OCI-LY7 (cell line): ENCODE data around the gene STXBP5. TPM values are rescaled to one million over a fixed set of nuclear protein-coding genes. Genes with fewer than 3 reads are reported as not detected.
"Not testable (repeated sequence)": the region's sequence is repeated elsewhere in the genome, so short reads cannot be mapped to it uniquely, and the experiment has no call there.

ENCODE experiments used
- BruUV-seq: library from RNA; stranded (reverse); fragments of 400-500 nt; replicated peaks from 2 replicates; lab custom pipeline; 2021; lab: Mats Ljungman, UMichigan
- CTCF ChIA-PET: fragments of 300-600 bp; sonication (Branson Sonifier 250); formaldehyde crosslinking; loops from one replicate; lab custom pipeline; 2022; ENCODE audit warnings: antibody characterized with exemption; ENCODE audit not compliant: unreplicated experiment; lab: Charles Lee
- POLR2A ChIA-PET: fragments of 300-600 bp; sonication (Branson Sonifier 250); formaldehyde crosslinking; loops from one replicate; lab custom pipeline; 2022; ENCODE audit warnings: antibody characterized with exemption; lab: Charles Lee
- DNase-seq: peaks from one replicate; pipeline ENCODE4 v3.0.0-alpha.2; 2015; ENCODE audit warnings: low spot score
- H2AFZ ChIP-seq: fragments of 200-600 bp; sonication (generic), shearing (Covaris generic); 2 replicates; pipeline ENCODE4 v1.6.1; 2014; ENCODE audit warnings: mild to moderate bottlenecking, antibody characterized with exemption, low read length, moderate library complexity
- H3K27ac ChIP-seq: fragments of 200-600 bp; sonication (generic); 2 replicates; pipeline ENCODE4 v1.5.1; 2014; ENCODE audit warnings: mixed run types, low read depth, mild to moderate bottlenecking, moderate library complexity, low read length, inconsistent platforms; ENCODE audit not compliant: poor library complexity, severe bottlenecking
- H3K36me3 ChIP-seq: fragments of 200-600 bp; sonication (generic); 2 replicates; pipeline ENCODE4 v1.6.1; 2014; ENCODE audit warnings: mild to moderate bottlenecking, antibody characterized with exemption, low read length, moderate library complexity, mixed read lengths; ENCODE audit not compliant: insufficient read depth
- H3K4me1 ChIP-seq: fragments of 200-600 bp; sonication (generic); 2 replicates; pipeline ENCODE4 v1.5.1; 2014; ENCODE audit warnings: mild to moderate bottlenecking, low read length; ENCODE audit not compliant: insufficient read depth, poor library complexity, severe bottlenecking
- H3K4me2 ChIP-seq: fragments of 200-600 bp; sonication (generic); 2 replicates; pipeline ENCODE4 v1.6.1; 2014; ENCODE audit warnings: mild to moderate bottlenecking, low read length
- H3K4me3 ChIP-seq: fragments of 200-600 bp; sonication (generic); 2 replicates; pipeline ENCODE4 v1.5.1; 2014; ENCODE audit warnings: mild to moderate bottlenecking, low read depth, low read length; ENCODE audit not compliant: poor library complexity, severe bottlenecking
- H3K79me2 ChIP-seq: fragments of 200-600 bp; sonication (generic); 2 replicates; pipeline ENCODE4 v1.6.1; 2016; ENCODE audit warnings: low read depth, mild to moderate bottlenecking, low read length, moderate library complexity, mixed read lengths; ENCODE audit not compliant: insufficient read depth
- H3K9me2 ChIP-seq: fragments of 200-600 bp; sonication (generic); 2 replicates; pipeline ENCODE4 v1.6.1; 2016; ENCODE audit warnings: mild to moderate bottlenecking, low read length, mixed read lengths; ENCODE audit not compliant: insufficient read depth
- H3K9me3 ChIP-seq: fragments of 200-600 bp; sonication (generic); 2 replicates; pipeline ENCODE4 v1.6.1; 2014; ENCODE audit warnings: mild to moderate bottlenecking, mixed run types, low read length, mixed read lengths
- H4K20me1 ChIP-seq: fragments of 200-600 bp; sonication (generic); 2 replicates; pipeline ENCODE4 v1.6.1; 2014; ENCODE audit warnings: mild to moderate bottlenecking, antibody characterized with exemption, low read length, moderate library complexity, mixed read lengths; ENCODE audit not compliant: insufficient read depth
- EZH2phosphoT487 ChIP-seq: fragments of 200-600 bp; sonication (generic); IDR thresholded peaks from 2 replicates; pipeline ENCODE4 v1.6.1; 2018; ENCODE audit warnings: low read depth, borderline replicate concordance, mild to moderate bottlenecking, mixed run types, antibody characterized with exemption, low read length, moderate library complexity, mixed read lengths
- intact Hi-C: fragments of 100-400 bp; cut with micrococcal nuclease; formaldehyde crosslinking; loops from one replicate; pipeline ENCODE4 v1.10.0; 2022; ENCODE audit not compliant: unreplicated experiment
- total RNA-seq, 2 experiments: library from RNA; depleted of rRNA in 1 of 2; stranded (reverse); fragments of >200 nt in 1 of 2; shearing (Covaris generic) in 1 of 2; gene quantifications; 2 replicates each; pipeline ENCODE4 v1.2.3, GENCODE V29; 2014 to 2022
- TF ChIP-seq, protein P1 (sequence below): fragments of 200-600 bp; sonication (generic); conservative IDR thresholded peaks from 2 replicates; pipeline ENCODE4 v1.5.1; 2014; ENCODE audit warnings: mild to moderate bottlenecking, antibody characterized with exemption, low read length, moderate library complexity, mixed read lengths

STXBP5 gene
- total RNA-seq, 2 experiments from 2014 or later: 12.3 to 15.4 TPM

DNA sequence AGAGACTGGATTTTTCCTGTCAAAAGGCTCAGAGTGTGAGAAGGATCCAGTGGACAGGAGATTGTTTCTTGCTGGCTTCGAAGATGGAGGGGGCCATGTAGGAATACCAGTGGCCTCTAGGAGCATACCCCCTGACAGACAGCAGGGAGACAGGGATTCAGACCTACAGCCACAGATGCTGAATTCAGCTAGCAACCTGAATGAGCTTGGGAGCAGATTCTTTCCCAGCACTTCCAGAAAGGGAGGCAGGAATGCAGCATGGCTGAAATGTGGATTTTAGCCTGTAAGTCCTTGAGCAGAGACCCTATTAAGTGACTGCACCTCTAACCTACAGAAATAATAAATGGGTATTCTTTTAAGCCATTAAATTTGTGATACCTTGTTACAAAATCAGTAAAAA is 44.6 kb downstream of the STXBP5 start:
- Histone ChIP-seq H3K79me2 (no peaks in the 10 kb centered on the region), H3K36me3 (no peaks in the 10 kb centered on the region; the same call in 1 of the 2 replicates), H4K20me1 (no peaks in the 10 kb centered on the region), H3K9me2 (no peaks in the 10 kb centered on the region), H3K27ac (no peak overlapping the region), H3K4me1 (no peaks in the 10 kb centered on the region), H2AFZ (no peak overlapping the region), H3K4me2 (no peak overlapping the region), H3K4me3 (no peak overlapping the region), H3K9me3 (no peaks in the 10 kb centered on the region)
- DNase-seq: no peak
- TF ChIP-seq, protein P1, sequence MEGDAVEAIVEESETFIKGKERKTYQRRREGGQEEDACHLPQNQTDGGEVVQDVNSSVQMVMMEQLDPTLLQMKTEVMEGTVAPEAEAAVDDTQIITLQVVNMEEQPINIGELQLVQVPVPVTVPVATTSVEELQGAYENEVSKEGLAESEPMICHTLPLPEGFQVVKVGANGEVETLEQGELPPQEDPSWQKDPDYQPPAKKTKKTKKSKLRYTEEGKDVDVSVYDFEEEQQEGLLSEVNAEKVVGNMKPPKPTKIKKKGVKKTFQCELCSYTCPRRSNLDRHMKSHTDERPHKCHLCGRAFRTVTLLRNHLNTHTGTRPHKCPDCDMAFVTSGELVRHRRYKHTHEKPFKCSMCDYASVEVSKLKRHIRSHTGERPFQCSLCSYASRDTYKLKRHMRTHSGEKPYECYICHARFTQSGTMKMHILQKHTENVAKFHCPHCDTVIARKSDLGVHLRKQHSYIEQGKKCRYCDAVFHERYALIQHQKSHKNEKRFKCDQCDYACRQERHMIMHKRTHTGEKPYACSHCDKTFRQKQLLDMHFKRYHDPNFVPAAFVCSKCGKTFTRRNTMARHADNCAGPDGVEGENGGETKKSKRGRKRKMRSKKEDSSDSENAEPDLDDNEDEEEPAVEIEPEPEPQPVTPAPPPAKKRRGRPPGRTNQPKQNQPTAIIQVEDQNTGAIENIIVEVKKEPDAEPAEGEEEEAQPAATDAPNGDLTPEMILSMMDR: no peak
- TF ChIP-seq EZH2phosphoT487: no peak
- ChIA-PET CTCF (no interaction called here), POLR2A (interaction anchor here (0.7 to 0.9 kb wide), 2 partner anchors 8 to 1414 kb away, joined by 3 read pairs; no protein-coding TSS in a partner anchor)
- BruUV-seq: no TSS peak
- intact Hi-C loops: no loop called here

DNA sequence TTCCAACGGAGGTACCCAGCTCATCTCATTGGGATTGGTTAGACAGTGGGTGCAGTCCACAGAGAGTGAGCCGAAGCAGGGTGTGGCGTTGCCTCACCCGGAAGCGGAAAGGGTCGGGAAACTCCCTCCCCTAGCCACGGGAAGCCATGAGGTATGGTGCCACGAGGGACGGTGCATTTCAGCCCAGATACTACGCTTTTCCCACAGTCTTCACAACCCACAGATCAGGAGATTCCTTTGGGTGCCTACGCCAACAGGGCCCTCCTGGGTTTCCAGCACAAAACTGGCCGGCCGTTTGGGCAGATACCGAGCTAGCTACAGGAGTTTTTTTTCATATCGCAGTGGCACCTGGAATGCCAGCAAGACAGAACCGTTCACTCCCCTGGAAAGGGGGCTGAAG is 46.9 kb downstream of the STXBP5 start:
- H2AFZ ChIP-seq: no peak overlapping the region
- ChIA-PET CTCF (no interaction called here), POLR2A (no interaction called here)
- H3K4me3 ChIP-seq: no peak overlapping the region
- no peak for DNase-seq
- no peaks in the 10 kb centered on the region; the same call in 1 of the 2 replicates for H3K36me3 ChIP-seq
- intact Hi-C loops: no loop called here
- H3K79me2 ChIP-seq: no peaks in the 10 kb centered on the region
- no peaks in the 10 kb centered on the region for H4K20me1 ChIP-seq
- no peaks in the 10 kb centered on the region for H3K4me1 ChIP-seq
- H3K9me3 ChIP-seq: no peaks in the 10 kb centered on the region
- no peak overlapping the region for H3K27ac ChIP-seq
- no peak overlapping the region for H3K4me2 ChIP-seq
- BruUV-seq: no TSS peak
- no peak for TF ChIP-seq EZH2phosphoT487
- TF ChIP-seq, protein P1: no peak
- no peaks in the 10 kb centered on the region for H3K9me2 ChIP-seq

DNA sequence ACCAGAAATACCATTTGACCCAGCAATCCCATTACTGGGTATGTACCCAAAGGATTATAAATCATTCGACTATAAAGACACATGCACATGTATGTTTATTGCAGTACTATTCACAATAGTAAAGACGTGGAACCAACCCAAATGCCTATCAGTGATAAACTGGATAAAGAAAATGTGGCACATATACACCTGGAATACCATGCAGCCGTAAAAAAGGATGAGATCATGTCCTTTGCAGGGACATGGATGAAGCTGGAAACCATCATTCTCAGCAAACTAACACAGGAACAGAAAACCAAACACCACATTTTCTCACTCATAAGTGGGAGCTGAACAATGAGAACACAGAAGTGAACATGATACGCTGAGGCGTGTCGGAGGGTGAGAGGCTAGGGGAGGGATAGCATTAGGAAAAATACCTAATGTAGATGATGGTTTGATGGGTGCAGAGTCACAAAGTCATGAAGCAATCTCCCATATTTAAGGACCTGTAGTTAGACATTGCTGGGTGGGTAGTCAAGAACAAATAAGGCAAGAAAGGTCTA is 50.8 kb downstream of the STXBP5 start:
- H3K4me1 ChIP-seq, H3K4me3 ChIP-seq, H3K27ac ChIP-seq, H3K36me3 ChIP-seq, POLR2A ChIA-PET, H2AFZ ChIP-seq, H4K20me1 ChIP-seq, H3K79me2 ChIP-seq, H3K9me2 ChIP-seq, H3K9me3 ChIP-seq, intact Hi-C loops, BruUV-seq, H3K4me2 ChIP-seq, CTCF ChIA-PET, DNase-seq: not testable (repeated sequence)
